Neural crest cell (in vitro differentiated cells): Measurements from ENCODE around the gene CALHM3. TPM values are rescaled to one million over a fixed set of nuclear protein-coding genes. Genes with fewer than 3 reads are reported as not detected.

Experiments used
- DNase-seq: peaks from one replicate; pipeline ENCODE4 v3.0.0; 2021; ENCODE audit warnings: low read depth, mixed read lengths, low spot score
- H3K27ac Mint-ChIP-seq: one replicate; pipeline ENCODE4 v1.8.0; 2021; ENCODE audit warnings: mild to moderate bottlenecking, mixed read lengths; ENCODE audit not compliant: unreplicated experiment
- H3K27me3 Mint-ChIP-seq: 2 replicates; pipeline ENCODE4 v1.8.0; 2021; ENCODE audit warnings: low read depth, mild to moderate bottlenecking, mixed read lengths
- H3K36me3 Mint-ChIP-seq: 2 replicates; pipeline ENCODE4 v1.8.0; 2021; ENCODE audit warnings: low read depth, mild to moderate bottlenecking, mixed read lengths
- H3K4me1 Mint-ChIP-seq: 2 replicates; pipeline ENCODE4 v1.8.0; 2021; ENCODE audit warnings: mixed read lengths
- H3K4me3 Mint-ChIP-seq: one replicate; pipeline ENCODE4 v1.8.0; 2021; ENCODE audit warnings: mild to moderate bottlenecking, mixed read lengths
- H3K9me3 Mint-ChIP-seq: 2 replicates; pipeline ENCODE4 v1.8.0; 2021; ENCODE audit warnings: mixed read lengths
- CTCF ChIP-seq: fragments of 200-600 bp; sonication (generic); conservative IDR thresholded peaks from 2 replicates; pipeline ENCODE4 v1.5.0; 2021; ENCODE audit warnings: antibody characterized with exemption, mild to moderate bottlenecking
- total RNA-seq: library from RNA; stranded (reverse); gene quantifications from 2 replicates; pipeline ENCODE4 v1.2.1, GENCODE V29; 2021

The CALHM3 gene
- total RNA-seq, 1 donor from 2014 or later = not detected

- no peak for DNase-seq
- no peaks in the 10 kb centered on the region for H3K36me3 Mint-ChIP-seq
- peaks cover 3% of the 10 kb centered on the region for H3K27me3 Mint-ChIP-seq
- H3K4me1 Mint-ChIP-seq = no peaks in the 10 kb centered on the region
- no peak for TF ChIP-seq CTCF
- H3K9me3 Mint-ChIP-seq = no peaks in the 10 kb centered on the region
- H3K4me3 Mint-ChIP-seq = no peak overlapping the region
- no peak overlapping the region for H3K27ac Mint-ChIP-seq
Observed at GRCh38 chr10:103465411-103466179, 13.4 kb downstream of the CALHM3 start.

- no peak for TF ChIP-seq CTCF
- no peak overlapping the region for H3K27ac Mint-ChIP-seq
- DNase-seq = no peak
- H3K36me3 Mint-ChIP-seq = no peaks in the 10 kb centered on the region
- no peaks in the 10 kb centered on the region for H3K9me3 Mint-ChIP-seq
- H3K4me1 Mint-ChIP-seq = no peaks in the 10 kb centered on the region
- H3K4me3 Mint-ChIP-seq = no peak overlapping the region
- no peaks in the 10 kb centered on the region for H3K27me3 Mint-ChIP-seq
Observed at GRCh38 chr10:103463499-103463898, 15.5 kb downstream of the CALHM3 start.

- Mint-ChIP-seq H3K27me3 (no peaks in the 10 kb centered on the region), H3K27ac (no peak overlapping the region), H3K9me3 (no peaks in the 10 kb centered on the region), H3K4me3 (no peak overlapping the region), H3K4me1 (no peaks in the 10 kb centered on the region), H3K36me3 (no peaks in the 10 kb centered on the region)
- no peak for DNase-seq
- TF ChIP-seq CTCF = no peak
Observed at GRCh38 chr10:103459615-103460014, 19.4 kb downstream of the CALHM3 start.

GRCh38 chr10:103458720-103459119 is 20.3 kb downstream of the CALHM3 start, which contains the start of gene CALHM1:
Gene CALHM1, minus strand, starts transcription at chr10:103458900. Its CDS starts 149 bp downstream, at chr10:103458751.
- H3K27me3 Mint-ChIP-seq = no peaks in the 10 kb centered on the region
- no peak for DNase-seq
- H3K4me3 Mint-ChIP-seq = no peak within 1 kb of the TSS
- no peak for TF ChIP-seq CTCF
- H3K36me3 Mint-ChIP-seq = no peaks in the 10 kb centered on the region
- no peak within 1 kb of the TSS for H3K27ac Mint-ChIP-seq
- H3K9me3 Mint-ChIP-seq = no peaks in the 10 kb centered on the region
- no peaks in the 10 kb centered on the region for H3K4me1 Mint-ChIP-seq

- Mint-ChIP-seq H3K4me1 (no peaks in the 10 kb centered on the region), H3K27me3 (no peaks in the 10 kb centered on the region), H3K4me3 (no peak overlapping the region), H3K9me3 (no peaks in the 10 kb centered on the region), H3K27ac (no peak overlapping the region), H3K36me3 (no peaks in the 10 kb centered on the region)
- DNase-seq = no peak
- TF ChIP-seq CTCF = no peak
Observed at GRCh38 chr10:103457896-103458583, 21.0 kb downstream of the CALHM3 start.
